Stimulated activated CD8-positive, alpha-beta memory T cell treated with anti-CD3 and anti-CD28 coated beads, Interleukin-12 subunit alpha, Interleukin-12 subunit beta, amount 100 ng/mL, for 1 hour (primary cell): ENCODE results near the gene ASAP2.

Experiments
- DNase-seq: peaks from one replicate; pipeline ENCODE4 v3.0.0-alpha.2; 2020; ENCODE audit warnings: low read depth

ASAP2 gene

GRCh38 chr2:9299161-9300100, 92.8 kb downstream of the ASAP2 start:
- DNase-seq: no peak

- DNase-seq: no peak
Measured at GRCh38 chr2:9300214-9300613, 93.6 kb downstream of the ASAP2 start.

- no peak for DNase-seq
Measured at GRCh38 chr2:9300829-9301453, 94.3 kb downstream of the ASAP2 start.

DNA sequence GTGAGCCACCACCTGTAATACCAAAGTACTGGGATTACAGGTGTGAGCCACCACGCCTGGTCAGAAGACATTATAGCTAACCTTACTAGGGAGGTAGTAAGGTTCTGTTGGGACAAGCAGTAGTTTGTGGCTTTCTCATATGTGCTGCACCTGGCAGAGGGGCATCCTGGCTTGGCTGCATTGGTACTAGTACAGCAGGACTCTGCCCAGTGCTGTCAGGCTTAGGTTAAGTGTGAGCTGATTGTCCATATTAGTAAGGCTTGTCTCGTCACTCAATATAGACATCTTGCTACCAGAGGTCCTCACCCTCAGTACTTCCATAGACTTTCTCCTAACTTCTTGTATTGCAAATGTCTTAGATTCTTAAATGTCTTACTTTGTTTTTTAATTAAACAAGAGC, 96.1 kb downstream of the ASAP2 start:
- DNase-seq: no peak

DNA sequence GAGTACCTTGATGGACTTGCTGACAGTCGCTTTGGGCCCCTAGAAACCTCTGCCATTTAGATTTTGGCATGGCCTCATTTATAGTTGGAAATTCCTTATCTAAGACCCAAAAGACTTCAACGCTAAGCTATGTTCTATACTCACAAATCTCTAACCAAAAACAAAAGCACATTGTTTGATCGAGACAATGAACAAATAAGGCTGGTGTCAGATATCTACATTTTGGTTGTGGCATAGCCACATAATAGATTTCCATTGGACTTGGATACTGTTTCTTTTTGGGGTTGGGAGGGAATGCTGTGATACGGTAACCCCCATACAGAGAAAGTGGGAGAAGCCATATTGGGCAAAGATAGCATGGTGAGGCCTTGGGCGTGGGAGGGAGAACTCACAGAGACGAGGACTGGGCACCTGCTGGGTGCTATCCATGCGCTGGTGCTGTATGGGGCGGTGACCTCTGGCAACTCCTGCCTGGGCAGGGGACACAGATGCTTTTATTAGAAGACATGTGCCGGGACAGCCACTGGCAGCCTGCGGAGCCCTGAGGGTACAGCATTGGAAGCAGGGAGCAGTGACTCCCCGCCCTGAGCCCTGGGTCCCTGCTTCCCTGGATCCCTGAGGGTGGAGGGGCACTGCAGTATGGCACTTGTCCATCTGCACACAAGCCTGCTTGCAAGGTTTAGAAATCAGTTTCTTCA, 97.1 kb downstream of the ASAP2 start:
- DNase-seq: no peak

- no peak for DNase-seq
Measured at GRCh38 chr2:9306911-9307310, 100.3 kb downstream of the ASAP2 start.

DNA sequence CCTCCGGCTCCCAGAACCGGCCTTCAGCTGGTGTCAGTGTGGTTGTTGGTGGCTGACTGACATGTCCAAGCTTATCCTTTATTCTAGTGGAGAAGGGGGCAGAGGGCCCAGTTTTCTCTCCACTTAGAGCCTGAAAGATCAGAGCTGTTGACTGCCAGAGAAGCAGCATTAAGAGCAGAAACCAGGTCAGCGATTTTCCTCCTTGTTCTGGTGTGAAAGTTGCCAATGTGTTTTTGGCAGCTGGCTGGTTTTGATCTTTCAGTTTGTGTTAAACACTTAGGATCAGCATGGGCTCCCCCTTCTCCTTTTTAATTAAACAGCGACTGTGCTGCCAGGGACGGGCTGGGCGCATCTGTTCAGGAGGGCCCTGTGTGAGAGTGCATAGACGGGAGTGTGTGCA, 100.9 kb downstream of the ASAP2 start:
- no peak for DNase-seq

DNA sequence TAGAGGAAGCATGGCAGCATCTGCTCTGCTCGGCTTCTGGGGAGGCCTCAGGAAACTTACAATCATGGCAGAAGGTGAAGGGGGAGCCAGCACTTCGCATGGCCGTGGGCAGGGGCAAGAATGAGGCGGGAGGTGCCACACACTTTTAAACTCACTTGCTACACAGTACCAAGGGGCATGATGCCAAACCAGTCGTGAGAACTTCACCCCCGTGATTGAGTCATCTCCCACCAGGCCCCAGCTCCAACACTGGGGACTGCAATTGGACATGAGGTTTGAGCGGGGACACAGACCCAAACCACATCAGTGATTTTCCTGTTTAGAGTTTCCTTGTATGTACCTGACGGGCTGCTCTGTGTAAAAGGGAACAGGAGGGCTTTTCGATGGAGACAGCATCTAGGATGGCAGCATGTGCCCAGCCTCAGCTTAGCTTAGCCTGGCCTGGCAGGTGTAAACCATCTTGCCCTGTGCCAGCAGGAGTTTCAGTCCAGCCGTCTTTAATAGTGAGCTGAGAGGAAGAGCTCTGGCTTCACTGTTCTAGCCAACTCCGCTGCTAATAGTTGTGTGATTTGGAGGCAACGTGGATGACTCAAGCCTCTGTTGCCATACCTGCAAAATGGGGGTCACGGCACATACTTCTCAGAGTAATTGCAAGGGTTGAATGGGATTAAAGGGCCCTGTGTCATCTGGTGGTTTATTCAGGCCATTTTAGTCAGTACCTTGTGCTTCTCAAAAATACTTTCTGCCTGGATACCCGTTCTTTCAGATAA, 101.8 kb downstream of the ASAP2 start:
- DNase-seq: no peak

DNA sequence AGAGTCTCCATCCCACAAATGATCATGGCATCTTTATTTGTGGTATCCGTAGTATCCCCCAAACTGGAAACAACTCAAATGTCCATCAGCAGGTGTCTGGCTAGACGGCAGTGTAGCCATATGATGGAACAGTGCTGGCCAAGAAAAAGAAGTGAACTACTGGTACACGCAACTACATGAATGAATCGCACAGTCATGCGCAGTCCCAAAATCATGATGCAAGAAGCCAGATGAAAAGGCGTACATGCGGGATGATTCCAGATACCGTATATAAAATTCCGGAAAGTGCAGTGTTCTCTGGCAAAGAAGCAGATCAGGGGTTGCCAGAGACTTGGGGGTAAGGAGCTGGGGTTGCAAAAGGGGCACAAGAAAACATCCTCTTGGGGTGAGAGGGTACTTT, 102.5 kb downstream of the ASAP2 start:
- no peak for DNase-seq

GRCh38 chr2:9310377-9310776, 103.8 kb downstream of the ASAP2 start:
- no peak for DNase-seq

DNA sequence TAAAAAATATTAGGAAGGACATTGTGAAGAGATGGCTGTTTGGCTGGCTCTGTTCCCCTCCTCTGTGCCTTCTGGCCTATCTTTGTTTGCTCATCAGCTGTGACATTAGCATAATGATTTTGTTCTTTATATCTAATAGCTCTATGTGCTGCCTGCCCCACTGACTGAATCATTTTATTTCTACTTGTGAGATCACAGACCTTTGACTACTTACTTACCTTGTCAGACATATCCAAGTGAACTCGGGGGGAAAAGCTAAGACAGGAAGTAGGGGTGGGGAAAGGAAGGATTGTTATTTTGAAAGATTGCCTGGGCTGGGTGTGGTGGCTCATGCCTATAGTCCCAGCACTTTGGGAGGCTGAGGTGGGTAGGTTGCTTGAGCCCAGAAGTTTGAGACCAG, 104.2 kb downstream of the ASAP2 start:
- DNase-seq: no peak

- DNase-seq: no peak
Measured at GRCh38 chr2:9311488-9311887, 104.9 kb downstream of the ASAP2 start.

- no peak for DNase-seq
Measured at GRCh38 chr2:9312591-9312990, 106.0 kb downstream of the ASAP2 start.

GRCh38 chr2:9313443-9313842, 106.8 kb downstream of the ASAP2 start:
- no peak for DNase-seq

GRCh38 chr2:9315280-9315847, 108.8 kb downstream of the ASAP2 start:
- DNase-seq: no peak

DNA sequence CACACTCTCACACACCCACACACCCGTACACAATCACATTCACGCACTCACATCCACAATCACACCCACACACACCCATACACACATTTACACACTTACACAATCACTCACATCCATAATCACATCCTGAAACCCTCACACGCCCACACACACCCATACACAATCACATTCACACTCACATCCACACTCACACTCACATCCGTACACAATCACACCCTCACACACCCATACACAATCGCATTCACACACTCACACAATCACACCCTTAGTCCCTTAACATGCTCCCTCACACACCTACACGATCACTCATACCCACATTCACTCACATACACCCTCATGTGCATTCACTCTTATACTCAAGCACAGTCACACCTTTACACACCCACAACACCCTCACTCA, 110.9 kb downstream of the ASAP2 start:
- DNase-seq: no peak

DNA sequence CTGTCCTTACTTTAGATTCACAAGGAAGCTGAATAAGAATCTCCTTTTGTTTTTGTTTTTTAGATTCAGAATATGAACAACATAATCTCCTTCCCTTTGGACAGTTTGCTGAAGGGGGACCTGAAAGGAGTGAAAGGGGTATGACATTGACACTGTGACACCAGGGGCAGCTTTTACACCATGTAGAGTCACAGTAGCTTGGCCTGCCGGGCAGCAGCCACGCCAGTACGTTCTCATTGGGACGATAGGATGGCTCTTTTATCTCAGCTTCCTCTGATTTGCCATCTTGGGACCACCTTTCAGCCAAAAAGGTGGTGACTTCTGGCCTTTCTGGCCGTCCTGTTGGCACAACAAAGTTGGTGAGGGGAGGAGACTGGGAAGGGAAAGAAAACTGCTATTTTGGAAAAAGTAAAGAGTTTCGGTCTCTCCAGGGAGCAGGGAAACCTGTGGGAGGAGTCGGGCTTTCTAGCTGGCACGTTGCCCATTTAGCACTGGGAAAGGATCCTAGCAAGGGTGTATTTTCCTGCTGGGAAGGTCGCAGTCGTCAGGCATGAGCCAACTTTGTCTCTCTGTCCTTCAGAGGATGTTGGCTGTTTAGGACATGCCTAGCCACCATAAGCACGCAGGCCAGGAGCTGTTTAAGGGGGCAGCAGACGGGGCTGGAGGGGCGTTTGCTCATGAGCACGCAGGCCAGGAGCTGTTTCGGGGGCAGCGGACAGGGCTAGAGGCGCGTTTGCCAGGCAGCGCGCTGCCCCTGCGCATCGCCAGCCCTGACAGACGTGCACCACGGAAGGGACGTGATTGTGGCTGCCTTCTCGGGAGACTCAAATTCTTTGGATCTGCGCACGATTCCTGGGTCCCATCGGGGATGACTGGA, 112.1 kb downstream of the ASAP2 start:
- no peak for DNase-seq

DNA sequence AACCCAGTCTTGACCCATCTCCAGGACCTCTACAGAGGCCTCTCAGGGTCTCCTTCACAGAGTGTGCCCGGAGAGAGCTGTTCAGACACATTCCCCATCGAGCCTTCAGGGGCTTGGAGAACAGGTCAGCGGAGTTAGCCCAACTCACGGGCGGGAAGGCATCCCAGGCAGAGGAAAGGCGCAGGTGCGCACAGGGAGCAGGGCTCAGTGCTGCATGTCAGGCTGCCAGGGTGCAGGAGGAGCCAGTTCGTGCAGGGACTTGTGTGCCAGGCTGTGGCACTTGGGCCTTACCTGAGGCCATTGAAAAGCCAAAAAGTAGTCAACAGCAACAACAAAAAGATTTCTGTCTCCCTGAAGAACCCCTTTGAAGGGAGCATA, 112.7 kb downstream of the ASAP2 start:
- DNase-seq: no peak

GRCh38 chr2:9322576-9322975, 116.0 kb downstream of the ASAP2 start:
- no peak for DNase-seq

DNA sequence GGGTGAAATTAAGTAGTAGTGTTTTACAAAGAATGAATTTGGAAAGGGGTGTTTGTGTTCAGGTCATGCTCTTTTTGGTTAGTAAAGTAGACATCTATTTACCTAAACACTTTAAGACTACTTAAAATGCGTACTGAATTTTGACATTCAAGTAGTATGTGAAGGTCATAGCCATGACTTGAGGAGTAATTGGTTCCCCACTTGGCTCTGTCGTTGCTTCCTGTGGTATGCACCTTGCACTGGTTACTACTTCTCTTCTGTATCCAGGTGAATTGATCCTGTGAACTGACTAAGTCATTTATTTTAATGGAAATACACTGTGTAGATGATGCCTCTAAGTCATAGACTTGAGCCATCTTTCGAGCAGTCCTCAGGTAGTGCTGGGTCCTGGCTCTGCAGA, 118.8 kb downstream of the ASAP2 start:
- DNase-seq: no peak

GRCh38 chr2:9326975-9327374, 120.4 kb downstream of the ASAP2 start:
- DNase-seq: no peak
